IMR-90 (cell line): ENCODE data around the gene IFIT2. TPM values are rescaled to one million over a fixed set of nuclear protein-coding genes. Genes with fewer than 3 reads are reported as not detected.

ENCODE experiments used
- ATAC-seq: fragments of 200-7000 bp; cut with Tn5 transposase; 2 replicates; pipeline ENCODE4 v1.9.1; 2020; ENCODE audit warnings: low read depth, mild to moderate bottlenecking, moderate library complexity
- BruUV-seq: library from RNA; stranded (reverse); fragments of 400-500 nt; replicated peaks from 2 replicates; lab custom pipeline; 2021; lab: Mats Ljungman, UMichigan
- CTCF ChIA-PET: fragments of 300-600 bp; formaldehyde crosslinking; extraction: SDS; loops from one replicate; lab custom pipeline; 2021; ENCODE audit warnings: antibody characterized with exemption; lab: Yijun Ruan, JAX
- POLR2A ChIA-PET: fragments of 300-600 bp; sonication (Branson Sonifier 250); formaldehyde crosslinking; loops from one replicate; lab custom pipeline; 2022; ENCODE audit warnings: antibody characterized with exemption; ENCODE audit not compliant: unreplicated experiment; lab: Charles Lee
- DNase-seq: peaks from one replicate; pipeline ENCODE4 v3.0.0; 2013
- H2AFZ ChIP-seq: replicated peaks from 2 replicates; pipeline ENCODE3; 2013; ENCODE audit warnings: low read length, mild to moderate bottlenecking; ENCODE audit not compliant: poor library complexity
- H2AK5ac ChIP-seq: 2 replicates; pipeline ENCODE4 v1.6.1; 2013; ENCODE audit warnings: low read depth, low read length, inconsistent platforms
- H2AK9ac ChIP-seq: replicated peaks from 2 replicates; pipeline ENCODE3; 2013; ENCODE audit warnings: mild to moderate bottlenecking, low read depth, low read length, moderate library complexity; ENCODE audit not compliant: poor library complexity
- H2BK120ac ChIP-seq: 2 replicates; pipeline ENCODE4 v1.6.1; 2013; ENCODE audit warnings: low read depth, low read length, inconsistent platforms
- H2BK15ac ChIP-seq: 3 replicates; pipeline ENCODE4 v1.6.1; 2013; ENCODE audit warnings: low read depth, low read length, inconsistent platforms
- H2BK20ac ChIP-seq: 2 replicates; pipeline ENCODE4 v1.6.1; 2013; ENCODE audit warnings: low read depth, mild to moderate bottlenecking, inconsistent platforms, low read length, moderate library complexity
- H2BK5ac ChIP-seq: 2 replicates; pipeline ENCODE4 v1.6.1; 2013; ENCODE audit warnings: mild to moderate bottlenecking, low read depth, low read length, inconsistent platforms; ENCODE audit not compliant: poor library complexity, severe bottlenecking
- H3K14ac ChIP-seq: replicated peaks from 2 replicates; pipeline ENCODE4 v1.6.1; 2013; ENCODE audit warnings: low read depth, low read length, inconsistent platforms
- H3K18ac ChIP-seq: 2 replicates; pipeline ENCODE4 v1.6.1; 2013; ENCODE audit warnings: low read depth, low read length, control low read depth
- H3K23ac ChIP-seq: 2 replicates; pipeline ENCODE4 v1.6.1; 2013; ENCODE audit warnings: low read depth, low read length, inconsistent platforms
- H3K27ac ChIP-seq: 2 replicates; pipeline ENCODE4 v1.5.1; 2013; ENCODE audit warnings: mild to moderate bottlenecking, control low read depth, low read length; ENCODE audit not compliant: insufficient read depth
- H3K27me3 ChIP-seq: 2 replicates; pipeline ENCODE4 v1.6.1; 2013; ENCODE audit warnings: low read length; ENCODE audit not compliant: control insufficient read depth, insufficient read depth
- H3K36me3 ChIP-seq: 2 replicates; pipeline ENCODE4 v1.6.1; 2013; ENCODE audit warnings: low read length, mixed read lengths; ENCODE audit not compliant: control insufficient read depth, insufficient read depth
- H3K4ac ChIP-seq: 2 replicates; pipeline ENCODE4 v1.6.1; 2013; ENCODE audit warnings: low read depth, low read length, inconsistent platforms
- H3K4me1 ChIP-seq: 2 replicates; pipeline ENCODE4 v1.6.1; 2013; ENCODE audit warnings: low read length, mixed read lengths; ENCODE audit not compliant: control insufficient read depth, insufficient read depth
- H3K4me2 ChIP-seq: 2 replicates; pipeline ENCODE4 v1.6.1; 2013; ENCODE audit warnings: low read depth, mild to moderate bottlenecking, control low read depth, low read length, moderate library complexity
- H3K4me3 ChIP-seq: 2 replicates; pipeline ENCODE4 v1.5.1; 2013; ENCODE audit warnings: low read depth, mild to moderate bottlenecking, control low read depth, low read length, moderate library complexity; ENCODE audit not compliant: insufficient read depth
- H3K56ac ChIP-seq: 2 replicates; pipeline ENCODE4 v1.6.1; 2013; ENCODE audit warnings: low read length, inconsistent platforms; ENCODE audit not compliant: insufficient read depth; ENCODE audit errors: extremely low read depth
- H3K79me1 ChIP-seq, 2 experiments: 2 replicates each; pipeline ENCODE4 v1.6.1; 2013; ENCODE audit warnings: low read length in 2 of 2, inconsistent platforms in 1 of 2, low read depth in 1 of 2
- H3K9ac ChIP-seq: 2 replicates; pipeline ENCODE4 v1.6.1; 2013; ENCODE audit warnings: low read depth, low read length, control low read depth
- H3K9me1 ChIP-seq: 2 replicates; pipeline ENCODE4 v1.6.1; 2013; ENCODE audit warnings: low read length, inconsistent platforms; ENCODE audit not compliant: insufficient read depth
- H3K9me3 ChIP-seq: 2 replicates; pipeline ENCODE4 v1.6.1; 2013; ENCODE audit warnings: low read length; ENCODE audit not compliant: control insufficient read depth, insufficient read depth
- H4K20me1 ChIP-seq: 2 replicates; pipeline ENCODE4 v1.6.1; 2013; ENCODE audit warnings: low read length, inconsistent platforms; ENCODE audit not compliant: insufficient read depth
- H4K5ac ChIP-seq: 2 replicates; pipeline ENCODE4 v1.6.1; 2013; ENCODE audit warnings: mild to moderate bottlenecking, low read depth, low read length, control low read depth
- H4K8ac ChIP-seq, 2 experiments: 2 replicates each; pipeline ENCODE4 v1.6.1; 2013; ENCODE audit warnings: low read depth in 2 of 2, low read length in 2 of 2, control low read depth in 1 of 2, inconsistent platforms in 1 of 2
- H4K91ac ChIP-seq: 2 replicates; pipeline ENCODE4 v1.6.1; 2013; ENCODE audit warnings: low read depth, low read length, inconsistent platforms; ENCODE audit not compliant: insufficient read depth
- CEBPB ChIP-seq: IDR thresholded peaks from 2 replicates; pipeline ENCODE4 v1.6.1; 2012; ENCODE audit warnings: low read depth, low read length, improper control_type of control experiment
- CTCF ChIP-seq: conservative IDR thresholded peaks from 2 replicates; pipeline ENCODE4 v1.5.1; 2012; ENCODE audit warnings: mild to moderate bottlenecking, low read depth, low read length, improper control_type of control experiment
- ELK1 ChIP-seq: fragments of 150-350 bp; IDR thresholded peaks from 2 replicates; pipeline ENCODE4 v1.6.1; 2016; ENCODE audit warnings: low read depth, mild to moderate bottlenecking, low read length, moderate library complexity, borderline replicate concordance
- MAFK ChIP-seq: IDR thresholded peaks from 2 replicates; pipeline ENCODE4 v1.6.1; 2012; ENCODE audit warnings: low read depth, low read length, improper control_type of control experiment
- MAZ ChIP-seq: IDR thresholded peaks from 2 replicates; pipeline ENCODE4 v1.6.1; 2012; ENCODE audit warnings: low read depth, mild to moderate bottlenecking, low read length, improper control_type of control experiment, moderate library complexity, borderline replicate concordance
- POLR2A ChIP-seq: IDR thresholded peaks from 2 replicates; pipeline ENCODE4 v1.6.1; 2012; ENCODE audit warnings: mild to moderate bottlenecking, low read depth, low read length
- RAD21 ChIP-seq: IDR thresholded peaks from 2 replicates; pipeline ENCODE4 v1.6.1; 2012; ENCODE audit warnings: low read length, improper control_type of control experiment
- RCOR1 ChIP-seq: IDR thresholded peaks from 2 replicates; pipeline ENCODE4 v1.6.1; 2012; ENCODE audit warnings: mild to moderate bottlenecking, low read length, improper control_type of control experiment; ENCODE audit not compliant: insufficient replicate concordance
- RFX5 ChIP-seq: IDR thresholded peaks from 2 replicates; pipeline ENCODE4 v1.8.0; 2012; ENCODE audit warnings: low read depth, mild to moderate bottlenecking, low read length, moderate library complexity
- SMC3 ChIP-seq: fragments of 150-350 bp; IDR thresholded peaks from 2 replicates; pipeline ENCODE4 v1.6.1; 2016; ENCODE audit warnings: low read depth, mild to moderate bottlenecking, antibody characterized with exemption, low read length, moderate library complexity
- USF2 ChIP-seq: fragments of 150-350 bp; IDR thresholded peaks from 2 replicates; pipeline ENCODE4 v1.6.1; 2017; ENCODE audit warnings: mild to moderate bottlenecking, antibody characterized with exemption, low read length, low read depth
- WGBS, 2 experiments: methylation state at CpG; one replicate each; pipeline versions ENCODE4 v1.1.5 to v1.1.7; 2013; ENCODE audit warnings: missing lambda C conversion rate in 2 of 2; ENCODE audit not compliant: insufficient read length in 1 of 2; ENCODE audit errors: extremely low coverage in 2 of 2; 5-methylcytosine and 5-hydroxymethylcytosine counted together
- dilution Hi-C: fragments of 300-500 bp; cut with HindIII; formaldehyde crosslinking; loops from one replicate; pipeline ENCODE4 v1.14.3; 2018; ENCODE audit warnings: low sequenced_read_pairs; ENCODE audit not compliant: unreplicated experiment
- in situ Hi-C: fragments of 300-500 bp; cut with MboI; formaldehyde crosslinking; loops from 3 replicates; pipeline ENCODE4 v1.14.3; 2019; ENCODE audit warnings: low sequenced_read_pairs, inconsistent platforms, mixed read lengths
- intact Hi-C: fragments of 100-400 bp; cut with micrococcal nuclease; formaldehyde crosslinking; loops from 2 replicates; pipeline ENCODE4 v1.10.0; 2022
- polyA plus RNA-seq, 3 experiments: library from polyadenylated mRNA; depleted of rRNA; stranded (reverse); fragments of >200 nt; gene quantifications; 2 replicates each; pipeline ENCODE4 v1.2.3, GENCODE V29; 2012; ENCODE audit warnings: low replicate concordance in 1 of 3
- total RNA-seq: library from RNA; depleted of rRNA; stranded (reverse); fragments of >200 nt; gene quantifications from 2 replicates; pipeline ENCODE4 v1.2.3, GENCODE V29; 2012

Gene IFIT2
- total and polyA plus RNA-seq, 2 of the 4 experiments (the other 2 are of a cell fraction) = 1.1 to 2.2 TPM

- H3K56ac ChIP-seq = no peak overlapping the region
- H4K20me1 ChIP-seq = no peaks in the 10 kb centered on the region
- no peak overlapping the region for H4K8ac ChIP-seq
- 0% methylated on average over 1 of the region's 2 CpGs; no CpG with 5 or more reads in 1 of the 2 experiments for WGBS, 2 experiments
- no peak overlapping the region for H3K18ac ChIP-seq
- in situ Hi-C loops = loop anchor here (5.0 kb wide), 1 partner anchor 300 kb away; no protein-coding TSS in a partner anchor
- H3K4me2 ChIP-seq = no peak overlapping the region
- H2BK120ac ChIP-seq = no peak overlapping the region
- no peak overlapping the region for H2BK5ac ChIP-seq
- no peak overlapping the region for H2BK15ac ChIP-seq
- no peak overlapping the region for H2AK5ac ChIP-seq
- no peak for TF ChIP-seq MAFK
- no peak for TF ChIP-seq USF2
- TF ChIP-seq MAZ = no peak
- no peak for TF ChIP-seq RCOR1
- TF ChIP-seq SMC3 = no peak
- TF ChIP-seq ELK1 = no peak
- no peak for TF ChIP-seq CEBPB
- no peak for TF ChIP-seq RFX5
- TF ChIP-seq CTCF = no peak
- TF ChIP-seq POLR2A = no peak
- TF ChIP-seq RAD21 = no peak
- peaks cover 3% of the 10 kb centered on the region; the same call in 1 of the 2 replicates for H3K9me3 ChIP-seq
- no TSS peak for BruUV-seq
- no peak overlapping the region for H4K5ac ChIP-seq
- no peaks in the 10 kb centered on the region for H3K9me1 ChIP-seq
- H3K9ac ChIP-seq = no peak overlapping the region
- DNase-seq (no peak), ATAC-seq (no peak)
- H2AK9ac ChIP-seq = no peak overlapping the region
- H3K23ac ChIP-seq = no peak overlapping the region
- H3K27ac ChIP-seq = no peak overlapping the region
- H2AFZ ChIP-seq = no peak overlapping the region
- H3K36me3 ChIP-seq = no peaks in the 10 kb centered on the region
- dilution Hi-C loops = no loop called here
- CTCF ChIA-PET = no interaction called here
- intact Hi-C loops = no loop called here
- H3K4me1 ChIP-seq = peaks cover 3% of the 10 kb centered on the region
- no peaks in the 10 kb centered on the region for H3K79me1 ChIP-seq
- H4K91ac ChIP-seq = no peak overlapping the region
- POLR2A ChIA-PET = no interaction called here
- no peak overlapping the region for H2BK20ac ChIP-seq
- H3K4me3 ChIP-seq = no peak overlapping the region
- H3K14ac ChIP-seq = no peak overlapping the region
- H3K4ac ChIP-seq = no peak overlapping the region
- peaks cover 2% of the 10 kb centered on the region; the same call in 1 of the 2 replicates for H3K27me3 ChIP-seq
Measured at GRCh38 chr10:89257581-89257980, 44.3 kb upstream of the IFIT2 start.
